Esophagus squamous epithelium (tissue), 5 donors: ENCODE measurements around the gene PREX1. TPM values are rescaled to one million over a fixed set of nuclear protein-coding genes. Genes with fewer than 3 reads are reported as not detected.

Experiments used
- DNase-seq: peaks from one replicate; lab custom pipeline; 2025; lab: John Stamatoyannopoulos, UW
- H3K27ac ChIP-seq, 4 donors: fragments of 200-600 bp; sonication (generic); one replicate each; pipeline ENCODE4 v1.5.1; 2016 to 2019; ENCODE audit warnings: mild to moderate bottlenecking in 1 of 4
- H3K27me3 ChIP-seq, 4 donors: fragments of 200-600 bp; sonication (generic); 1 replicate in 3 of 4; 2 replicates in 1 of 4; pipeline versions ENCODE4 v1.5.1 to v1.6.0; 2017 to 2021; ENCODE audit warnings: antibody characterized with exemption in 1 of 4
- H3K36me3 ChIP-seq, 3 donors: fragments of 200-600 bp; sonication (generic); one replicate each; pipeline ENCODE4 v1.5.1; 2016 to 2019
- H3K4me1 ChIP-seq, 3 donors: fragments of 200-600 bp; sonication (generic); one replicate each; pipeline ENCODE4 v1.5.1; 2017 to 2019
- H3K4me3 ChIP-seq, 4 donors: fragments of 200-600 bp; sonication (generic); 1 replicate in 3 of 4; 2 replicates in 1 of 4; pipeline ENCODE4 v1.5.1; 2016 to 2019; ENCODE audit warnings: mild to moderate bottlenecking in 2 of 4, moderate library complexity in 1 of 4
- H3K9me3 ChIP-seq, 3 donors: fragments of 200-600 bp; sonication (generic); one replicate each; pipeline ENCODE4 v1.5.1; 2016 to 2019
- POLR2A ChIP-seq, 4 donors: fragments of 450-650 bp; IDR thresholded peaks; one replicate each; pipeline ENCODE4 v1.6.1; 2017; ENCODE audit warnings: antibody characterized with exemption in 4 of 4, mild to moderate bottlenecking in 4 of 4, moderate library complexity in 3 of 4
- WGBS, 2 donors: methylation state at CpG; one replicate each; pipeline ENCODE4 v1.1.5; 2018; 5-methylcytosine and 5-hydroxymethylcytosine counted together
- intact Hi-C: fragments of 100-400 bp; cut with DNase I; formaldehyde crosslinking; loops from one replicate; pipeline ENCODE4 v1.15.0; 2022
- total RNA-seq, 4 donors: library from RNA; depleted of rRNA; stranded (reverse); fragments of >200 nt; gene quantifications; one replicate each; pipeline ENCODE4 v1.1.0, GENCODE V29; 2016
- TF ChIP-seq, protein P1 (sequence below), 6 experiments: fragments of 450-650 bp in 4 of 6; fragments of 200-600 bp in 2 of 6; sonication (generic) in 2 of 6; IDR thresholded peaks; one replicate each; pipeline ENCODE4 v1.5.1; 2016 to 2019; ENCODE audit warnings: antibody characterized with exemption in 6 of 6, mild to moderate bottlenecking in 4 of 6, moderate library complexity in 4 of 6
- donor health status: DM: yes; HTN: yes; CAD: no.

PREX1 gene
- total RNA-seq, 4 donors from 2014 or later, result 4.9 to 25.9 (median 8.9) TPM

DNA sequence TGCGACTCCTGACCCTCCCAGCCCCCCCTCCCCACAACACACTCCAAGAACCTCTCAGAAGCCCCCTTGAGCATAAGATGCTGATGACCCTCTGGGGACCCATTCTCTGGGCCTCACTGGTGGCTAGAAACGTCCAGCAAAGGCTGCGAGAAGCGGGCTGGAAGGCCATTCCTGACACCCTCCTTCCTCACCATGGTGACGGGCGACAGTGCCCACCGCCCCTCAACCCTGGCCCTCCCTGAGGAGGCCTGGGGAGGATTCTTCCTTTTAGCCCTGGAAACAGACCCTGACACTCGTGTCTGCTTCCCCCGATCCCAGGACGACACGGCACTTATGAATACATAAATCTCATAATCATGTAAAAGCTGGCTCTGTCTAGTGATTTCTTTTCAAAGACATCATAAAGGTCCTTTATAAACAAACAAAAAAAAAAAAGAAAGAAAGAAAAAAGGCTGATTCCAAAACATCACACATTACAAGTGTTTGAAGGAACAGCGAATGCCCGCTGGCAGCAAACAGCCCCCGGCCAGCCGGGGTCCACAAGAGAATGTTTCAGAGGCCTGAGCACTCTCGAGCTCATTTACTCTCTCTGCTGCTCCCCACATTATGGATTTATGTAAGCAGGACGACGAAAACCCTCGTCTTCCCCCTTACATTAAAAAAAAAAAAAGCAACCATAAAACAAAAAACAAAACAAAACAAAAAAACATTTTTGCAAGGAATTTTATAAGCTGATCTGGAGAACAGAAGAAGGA is 40.7 kb downstream of the PREX1 start:
- peaks cover 4 to 56% (median 12%) of the 10 kb centered on the region in 3 donors for H3K4me1 ChIP-seq
- intact Hi-C loops, result no loop called here
- WGBS, 2 donors, result 46 to 56% methylated on average over 9 to 19 of the region's 19 CpGs
- no peaks in the 10 kb centered on the region for H3K36me3 ChIP-seq
- DNase-seq, result no peak
- H3K4me3 ChIP-seq, result no peak overlapping the region
- no peak for TF ChIP-seq POLR2A (IDR thresholded peaks at IDR 0.05)
- TF ChIP-seq, protein P1, sequence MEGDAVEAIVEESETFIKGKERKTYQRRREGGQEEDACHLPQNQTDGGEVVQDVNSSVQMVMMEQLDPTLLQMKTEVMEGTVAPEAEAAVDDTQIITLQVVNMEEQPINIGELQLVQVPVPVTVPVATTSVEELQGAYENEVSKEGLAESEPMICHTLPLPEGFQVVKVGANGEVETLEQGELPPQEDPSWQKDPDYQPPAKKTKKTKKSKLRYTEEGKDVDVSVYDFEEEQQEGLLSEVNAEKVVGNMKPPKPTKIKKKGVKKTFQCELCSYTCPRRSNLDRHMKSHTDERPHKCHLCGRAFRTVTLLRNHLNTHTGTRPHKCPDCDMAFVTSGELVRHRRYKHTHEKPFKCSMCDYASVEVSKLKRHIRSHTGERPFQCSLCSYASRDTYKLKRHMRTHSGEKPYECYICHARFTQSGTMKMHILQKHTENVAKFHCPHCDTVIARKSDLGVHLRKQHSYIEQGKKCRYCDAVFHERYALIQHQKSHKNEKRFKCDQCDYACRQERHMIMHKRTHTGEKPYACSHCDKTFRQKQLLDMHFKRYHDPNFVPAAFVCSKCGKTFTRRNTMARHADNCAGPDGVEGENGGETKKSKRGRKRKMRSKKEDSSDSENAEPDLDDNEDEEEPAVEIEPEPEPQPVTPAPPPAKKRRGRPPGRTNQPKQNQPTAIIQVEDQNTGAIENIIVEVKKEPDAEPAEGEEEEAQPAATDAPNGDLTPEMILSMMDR (IDR thresholded peaks at IDR 0.05), result no peak
- peak overlapping the region; percentile 40 to 80 (median 59) for H3K27ac ChIP-seq
- no peaks in the 10 kb centered on the region for H3K9me3 ChIP-seq
- H3K27me3 ChIP-seq, result peaks cover 0 to 48% (median 0%) of the 10 kb centered on the region in 4 donors

DNA sequence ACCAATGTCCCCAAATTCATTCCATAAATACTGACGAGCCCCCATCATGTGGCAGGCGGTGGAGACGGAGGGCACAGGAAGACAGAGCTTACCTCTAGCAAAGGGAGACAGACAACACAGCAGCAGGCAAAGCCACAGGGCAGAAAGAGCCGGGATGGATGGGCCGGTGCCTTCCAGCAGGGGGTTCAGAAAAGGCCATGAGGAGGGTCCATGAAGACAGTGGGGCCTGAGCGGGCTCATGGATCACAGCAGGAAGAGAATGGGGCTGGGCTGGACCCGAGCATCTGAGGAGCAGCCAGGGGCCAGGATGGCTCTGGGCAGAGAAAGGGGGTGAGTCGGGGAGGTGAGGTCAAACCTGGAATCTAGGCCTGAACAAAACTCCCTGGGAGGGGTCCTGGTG is 42.0 kb downstream of the PREX1 start:
- Histone ChIP-seq H3K36me3 (no peaks in the 10 kb centered on the region), H3K4me1 (peaks cover 0 to 48% (median 8%) of the 10 kb centered on the region in 3 donors)
- intact Hi-C loops, result no loop called here

DNA sequence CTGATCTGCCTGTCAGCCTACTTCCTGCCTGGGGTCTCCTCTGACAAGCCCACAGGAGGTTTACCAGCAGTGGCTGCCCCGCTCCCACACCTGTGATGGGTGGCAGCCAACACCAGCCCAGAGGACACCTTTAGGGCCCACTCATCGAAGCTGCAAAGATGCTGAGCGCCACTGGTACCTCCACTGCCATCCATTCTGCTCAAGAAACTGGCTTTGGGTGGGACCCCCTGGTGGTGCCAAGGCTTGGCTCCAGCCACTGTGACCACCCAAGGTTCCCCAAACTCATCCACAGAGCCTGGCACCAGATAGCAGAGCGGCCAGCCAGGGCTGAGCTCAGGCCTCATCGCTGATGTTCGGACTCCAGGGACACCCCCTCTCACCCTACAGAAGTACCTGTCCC is 42.5 kb downstream of the PREX1 start:
- Histone ChIP-seq H3K27me3 (peaks cover 0 to 29% (median 0%) of the 10 kb centered on the region in 4 donors), H3K4me1 (peaks cover 0 to 43% (median 4%) of the 10 kb centered on the region in 3 donors), H3K9me3 (no peaks in the 10 kb centered on the region), H3K36me3 (no peaks in the 10 kb centered on the region), H3K4me3 (no peak overlapping the region), H3K27ac (no peak overlapping the region)
- WGBS, 2 donors, result 95 to 100% methylated on average over 3 to 4 of the region's 6 CpGs
- intact Hi-C loops, result no loop called here
- TF ChIP-seq, protein P1 (IDR thresholded peaks at IDR 0.05), result no peak
- no peak for TF ChIP-seq POLR2A (IDR thresholded peaks at IDR 0.05)
- DNase-seq, result no peak

More for the DNA sequence above, 42.0 kb downstream of the PREX1 start:
- H3K9me3 ChIP-seq, result no peaks in the 10 kb centered on the region
- H3K27ac ChIP-seq, result peak overlapping the region in 1 of 4 donors; percentile 76
- DNase-seq, result no peak
- WGBS, 2 donors, result 79 to 82% methylated on average over 8 of the region's 8 CpGs
- H3K27me3 ChIP-seq, result peaks cover 0 to 35% (median 0%) of the 10 kb centered on the region in 4 donors
- no peak overlapping the region for H3K4me3 ChIP-seq
- TF ChIP-seq, protein P1 (IDR thresholded peaks at IDR 0.05), result no peak
- no peak for TF ChIP-seq POLR2A (IDR thresholded peaks at IDR 0.05)

DNA sequence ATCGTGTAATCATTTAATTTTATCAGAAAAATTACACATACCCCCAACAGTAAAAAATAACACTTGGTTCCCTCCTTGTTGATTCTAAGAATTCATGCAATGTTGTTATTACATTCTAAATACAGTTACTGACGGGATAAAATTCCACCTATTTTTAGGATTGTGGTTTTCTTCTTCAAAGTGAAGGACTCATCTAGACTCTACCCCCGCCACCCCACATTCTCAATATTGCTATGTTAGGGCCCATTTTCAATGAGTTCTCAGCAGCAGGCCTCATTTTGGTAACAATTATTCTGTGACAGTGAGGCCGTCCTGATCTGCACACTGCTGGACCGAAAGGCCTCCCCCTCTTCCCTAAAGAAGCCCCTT is 43.5 kb downstream of the PREX1 start:
- peaks cover 0 to 25% (median 0%) of the 10 kb centered on the region in 4 donors for H3K27me3 ChIP-seq
- no peaks in the 10 kb centered on the region for H3K9me3 ChIP-seq
- no peak overlapping the region for H3K4me3 ChIP-seq
- no peaks in the 10 kb centered on the region for H3K36me3 ChIP-seq
- TF ChIP-seq POLR2A (IDR thresholded peaks at IDR 0.05), result no peak
- TF ChIP-seq, protein P1 (IDR thresholded peaks at IDR 0.05), result no peak
- 66 to 74% methylated on average over 4 to 5 of the region's 5 CpGs for WGBS, 2 donors
- DNase-seq, result no peak
- peaks cover 0 to 40% (median 4%) of the 10 kb centered on the region in 3 donors for H3K4me1 ChIP-seq
- H3K27ac ChIP-seq, result no peak overlapping the region
- intact Hi-C loops, result no loop called here

DNA sequence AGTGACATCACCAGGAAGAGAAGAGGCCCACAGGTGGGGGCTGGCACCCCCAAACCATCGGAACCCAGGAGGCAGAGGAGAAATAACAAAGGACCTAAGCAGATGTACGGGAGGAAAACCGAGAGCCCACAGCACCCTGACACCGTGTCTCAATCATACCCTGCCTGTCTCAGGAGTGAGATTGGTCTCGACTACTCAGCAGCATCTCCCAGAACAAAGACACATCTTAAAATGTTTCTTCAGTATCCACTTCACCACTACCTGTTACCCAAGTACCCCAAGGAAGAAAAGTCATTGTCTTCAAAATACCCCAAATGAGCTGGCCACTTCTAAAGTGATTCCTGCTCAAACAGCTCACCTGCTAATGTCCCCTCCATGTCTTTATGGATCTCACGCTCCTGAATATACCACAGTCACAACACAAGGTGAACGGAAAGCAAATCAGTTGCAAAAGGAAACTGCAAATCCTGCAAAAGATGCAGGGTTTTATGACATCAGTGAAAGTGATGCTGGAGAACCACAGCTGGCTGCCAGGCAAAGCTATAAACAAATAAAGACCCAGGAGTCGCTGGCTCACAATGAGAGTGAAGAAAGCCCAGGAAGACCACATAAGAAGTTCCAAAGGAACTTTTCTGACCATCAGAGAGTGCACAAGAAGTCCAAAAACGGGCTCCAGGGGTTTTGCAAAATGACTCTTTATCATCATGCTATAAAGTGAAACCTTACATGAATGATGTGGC is 44.1 kb downstream of the PREX1 start:
- Histone ChIP-seq H3K4me1 (peaks cover 0 to 39% (median 4%) of the 10 kb centered on the region in 3 donors), H3K36me3 (no peaks in the 10 kb centered on the region), H3K27me3 (peaks cover 0 to 25% (median 0%) of the 10 kb centered on the region in 4 donors), H3K4me3 (no peak overlapping the region), H3K27ac (no peak overlapping the region), H3K9me3 (no peaks in the 10 kb centered on the region)
- no peak for DNase-seq
- no peak for TF ChIP-seq POLR2A (IDR thresholded peaks at IDR 0.05)
- TF ChIP-seq, protein P1 (IDR thresholded peaks at IDR 0.05), result no peak
- intact Hi-C loops, result no loop called here
- 60 to 68% methylated on average over 9 of the region's 9 CpGs for WGBS, 2 donors
